Smooth muscle cell of trachea (primary cell): ENCODE measurements around the gene GARIN5B. TPM values are rescaled to one million over a fixed set of nuclear protein-coding genes. Genes with fewer than 3 reads are reported as not detected.

Source experiments
- total RNA-seq: library from RNA; depleted of rRNA; stranded (reverse); fragments of >200 nt; gene quantifications from 2 replicates; pipeline ENCODE4 v1.2.1, GENCODE V29; 2014

The GARIN5B gene
- total RNA-seq, result not detected in 2 replicates

GRCh38 chr19:55362990-55363716 lies at the start of gene GARIN5B:
Gene GARIN5B, minus strand, starts transcription at chr19:55363260. Its CDS starts 194 bp downstream, at chr19:55363066.

GRCh38 chr19:55407550-55407799 lies 44.4 kb upstream of the GARIN5B start, which contains the start of gene UBE2S:
Gene UBE2S, minus strand, starts transcription at chr19:55407788. Its CDS starts 199 bp downstream, at chr19:55407589.

GRCh38 chr19:55385724-55386492 lies 22.8 kb upstream of the GARIN5B start, which contains the start of gene RPL28:
Gene RPL28, plus strand, starts transcription at chr19:55385932. Its CDS starts 426 bp downstream, at chr19:55386358.

GRCh38 chr19:55384131-55384919 lies 21.3 kb upstream of the GARIN5B start, which contains the start of gene TMEM238:
Gene TMEM238, minus strand, starts transcription at chr19:55384292. Its CDS starts 33 bp downstream, at chr19:55384259.

GRCh38 chr19:55376241-55376933 lies 13.3 kb upstream of the GARIN5B start, which contains the start of gene TMEM190:
Gene TMEM190, plus strand, starts transcription at chr19:55376826. Its CDS starts 28 bp downstream, at chr19:55376854.

GRCh38 chr19:55370305-55370988 lies 7.4 kb upstream of the GARIN5B start, which contains the start of gene IL11:
Gene IL11, minus strand, starts transcription at chr19:55370463. Its CDS starts 153 bp downstream, at chr19:55370310.

GRCh38 chr19:55354698-55355212 lies 8.3 kb downstream of the GARIN5B start, which contains the start of gene COX6B2:
Gene COX6B2, minus strand, starts transcription at chr19:55354719. Its CDS starts 198 bp downstream, at chr19:55354521.

GRCh38 chr19:55339105-55339888 lies 23.8 kb downstream of the GARIN5B start, which contains the start of gene KMT5C:
Gene KMT5C, plus strand, starts transcription at chr19:55339876. Its CDS starts 2,061 bp downstream, at chr19:55341937.

GRCh38 chr19:55325172-55325571 lies 37.9 kb downstream of the GARIN5B start, which contains the start of gene TMEM150B:
Gene TMEM150B, minus strand, starts transcription at chr19:55325341. Its CDS starts 4,305 bp downstream, at chr19:55321036.

Other genes starting within 250 kb of the GARIN5B start
- 44.7 and 46.4 TPM in 2 replicates for gene PPP1R12C, start 245.6 kb downstream of the GARIN5B start, total RNA-seq
- gene TNNT1, start 214.1 kb downstream of the GARIN5B start, total RNA-seq, result 6.8 and 20.8 TPM in 2 replicates
- 0.66 TPM in 1 of 2 replicates, not detected in the other for gene TNNI3, start 205.5 kb downstream of the GARIN5B start, total RNA-seq
- gene DNAAF3, start 196.6 kb downstream of the GARIN5B start, total RNA-seq, result 0.33 and 0.87 TPM in 2 replicates
- 0.15 and 0.17 TPM in 2 replicates for gene SYT5, start 183.0 kb downstream of the GARIN5B start, total RNA-seq
- 4.5 and 10.9 TPM in 2 replicates for gene PTPRH, start 153.8 kb downstream of the GARIN5B start, total RNA-seq
- 2.2 and 2.3 TPM in 2 replicates for gene TMEM86B, start 134.5 kb downstream of the GARIN5B start, total RNA-seq
- gene PPP6R1, start 104.2 kb downstream of the GARIN5B start, total RNA-seq, result 33.6 and 48.0 TPM in 2 replicates
- gene HSPBP1, start 83.2 kb downstream of the GARIN5B start, total RNA-seq, result 28.8 and 39.3 TPM in 2 replicates
- 4.0 and 5.2 TPM in 2 replicates for gene BRSK1, start 79.3 kb downstream of the GARIN5B start, total RNA-seq
- not detected in 2 replicates for gene TMEM150B, start 37.9 kb downstream of the GARIN5B start, total RNA-seq
- 9.0 and 10.1 TPM in 2 replicates for gene KMT5C, start 23.4 kb downstream of the GARIN5B start, total RNA-seq
- gene COX6B2, start 8.5 kb downstream of the GARIN5B start, total RNA-seq, result not detected in 2 replicates
- 2.6 and 3.6 TPM in 2 replicates for gene IL11, start 7.2 kb upstream of the GARIN5B start, total RNA-seq
- not detected in 2 replicates for gene TMEM190, start 13.6 kb upstream of the GARIN5B start, total RNA-seq
- 0.58 and 0.83 TPM in 2 replicates for gene TMEM238, start 21.0 kb upstream of the GARIN5B start, total RNA-seq
- gene RPL28, start 22.7 kb upstream of the GARIN5B start, total RNA-seq, result 190 and 286 TPM in 2 replicates
- gene UBE2S, start 44.5 kb upstream of the GARIN5B start, total RNA-seq, result 53.1 and 144 TPM in 2 replicates
- under 0.01 TPM in 1 of 2 replicates, not detected in the other for gene SHISA7, start 80.0 kb upstream of the GARIN5B start, total RNA-seq
- 51.3 TPM in 2 replicates for gene ISOC2, start 98.4 kb upstream of the GARIN5B start, total RNA-seq
- not detected in 2 replicates for gene C19orf85, start 101.5 kb upstream of the GARIN5B start, total RNA-seq
- 1.6 and 3.3 TPM in 2 replicates for gene ZNF628, start 113.4 kb upstream of the GARIN5B start, total RNA-seq
- 18.7 and 20.8 TPM in 2 replicates for gene NAT14, start 121.9 kb upstream of the GARIN5B start, total RNA-seq
- gene SSC5D, start 125.2 kb upstream of the GARIN5B start, total RNA-seq, result 14.4 and 47.6 TPM in 2 replicates
- 0.17 TPM in 1 of 2 replicates, not detected in the other for gene SBK2, start 173.9 kb upstream of the GARIN5B start, total RNA-seq
- 0.44 TPM in 1 of 2 replicates, not detected in the other for gene SBK3, start 182.3 kb upstream of the GARIN5B start, total RNA-seq
- 5.2 and 9.3 TPM in 2 replicates for gene ZNF579, start 217.6 kb upstream of the GARIN5B start, total RNA-seq
- gene FIZ1, start 236.3 kb upstream of the GARIN5B start, total RNA-seq, result 3.8 and 5.2 TPM in 2 replicates
- gene ZNF524, start 237.0 kb upstream of the GARIN5B start, total RNA-seq, result 8.9 and 21.0 TPM in 2 replicates
- gene ZNF865, start 242.4 kb upstream of the GARIN5B start, total RNA-seq, result 3.5 and 3.9 TPM in 2 replicates